Endothelial cell of umbilical vein (primary cell): ENCODE measurements around the gene DACT2. TPM values are rescaled to one million over a fixed set of nuclear protein-coding genes. Genes with fewer than 3 reads are reported as not detected.

ENCODE experiments used
- BruUV-seq: library from RNA; stranded (reverse); fragments of 400-500 nt; replicated peaks from 2 replicates; lab custom pipeline; 2021; lab: Mats Ljungman, UMichigan
- CTCF ChIA-PET: fragments of 300-600, 350-600 bp; sonication (Branson Sonifier 250); formaldehyde crosslinking; loops from one replicate; lab custom pipeline; 2021; ENCODE audit warnings: antibody characterized with exemption, inconsistent platforms; lab: Charles Lee
- POLR2A ChIA-PET: fragments of 300-600, 350-600 bp; sonication (Branson Sonifier 250); formaldehyde crosslinking; loops from one replicate; lab custom pipeline; 2021; ENCODE audit warnings: antibody characterized with exemption, inconsistent platforms; lab: Charles Lee
- DNase-seq: peaks from one replicate; pipeline ENCODE4 v3.0.0-alpha.2; 2011; ENCODE audit warnings: low read depth, low spot score
- FAIRE-seq: peaks from 2 replicates; lab custom pipeline; 2011; peaks lifted over from hg19 to GRCh38; lab: Jason Lieb, UNC
- H2AFZ ChIP-seq: 2 replicates; pipeline ENCODE4 v1.6.0; 2012; ENCODE audit warnings: low read depth, low read length, control low read depth, inconsistent platforms
- H3K27ac ChIP-seq: 2 replicates; pipeline ENCODE4 v1.5.1; 2011; ENCODE audit warnings: low read depth, mild to moderate bottlenecking, control low read depth, low read length, moderate library complexity; ENCODE audit not compliant: insufficient read depth
- H3K27me3 ChIP-seq, 2 experiments: 2 replicates each; pipeline versions ENCODE4 v1.6.0 to v1.6.1; 2011; ENCODE audit warnings: low read length in 2 of 2, mixed read lengths in 1 of 2; ENCODE audit not compliant: control insufficient read depth in 2 of 2, insufficient read depth in 2 of 2
- H3K36me3 ChIP-seq, 2 experiments: 2 replicates in 1 of 2; 3 replicates in 1 of 2; pipeline ENCODE4 v1.5.1; 2011; ENCODE audit warnings: low read length in 2 of 2, mild to moderate bottlenecking in 1 of 2, moderate library complexity in 1 of 2; ENCODE audit not compliant: control insufficient read depth in 2 of 2, insufficient read depth in 2 of 2; ENCODE audit errors: extremely low read depth in 1 of 2
- H3K4me1 ChIP-seq: 3 replicates; pipeline ENCODE4 v1.5.1; 2011; ENCODE audit warnings: mild to moderate bottlenecking, low read length; ENCODE audit not compliant: control insufficient read depth, insufficient read depth; ENCODE audit errors: extremely low read depth
- H3K4me2 ChIP-seq: 2 replicates; pipeline ENCODE4 v1.6.1; 2011; ENCODE audit warnings: low read length, control low read depth, mixed read lengths; ENCODE audit not compliant: insufficient read depth
- H3K4me3 ChIP-seq, 3 experiments: fragments of 200-600 bp in 1 of 3; sonication (generic), shearing (Covaris generic) in 1 of 3; replicated peaks in 1 of 3; 2 replicates each; pipeline ENCODE4 v1.5.1; 2011 to 2016; ENCODE audit warnings: control low read depth in 3 of 3, low read length in 3 of 3, mild to moderate bottlenecking in 2 of 3, inconsistent platforms in 1 of 3, low read depth in 1 of 3, moderate library complexity in 1 of 3; ENCODE audit not compliant: insufficient read depth in 1 of 3
- H3K79me2 ChIP-seq: 2 replicates; pipeline ENCODE4 v1.6.0; 2012; ENCODE audit warnings: low read length, inconsistent platforms; ENCODE audit not compliant: control insufficient read depth, insufficient read depth
- H3K9ac ChIP-seq: replicated peaks from 2 replicates; pipeline ENCODE3; 2011; ENCODE audit warnings: low read length, control low read depth; ENCODE audit not compliant: insufficient read depth; ENCODE audit errors: extremely low read depth
- H3K9me1 ChIP-seq: replicated peaks from 3 replicates; pipeline ENCODE4 v1.6.0; 2011; ENCODE audit warnings: mild to moderate bottlenecking, low read length; ENCODE audit not compliant: control insufficient read depth, insufficient read depth; ENCODE audit errors: extremely low read depth
- H3K9me3 ChIP-seq: replicated peaks from 2 replicates; pipeline ENCODE4 v1.5.1; 2012; ENCODE audit warnings: low read length, inconsistent platforms; ENCODE audit not compliant: control insufficient read depth, insufficient read depth
- H4K20me1 ChIP-seq: replicated peaks from 2 replicates; pipeline ENCODE3; 2011; ENCODE audit warnings: mild to moderate bottlenecking, low read length; ENCODE audit not compliant: control insufficient read depth, insufficient read depth; ENCODE audit errors: extremely low read depth
- FOS ChIP-seq: IDR thresholded peaks from 2 replicates; pipeline ENCODE4 v1.6.1; 2011; ENCODE audit warnings: mild to moderate bottlenecking, low read length, moderate library complexity, borderline replicate concordance; ENCODE audit not compliant: insufficient read depth
- POLR2AphosphoS5 ChIP-seq: IDR thresholded peaks from 2 replicates; pipeline ENCODE4 v1.6.1; 2012; ENCODE audit warnings: low read depth, mild to moderate bottlenecking, control low read depth, low read length, moderate library complexity; ENCODE audit not compliant: insufficient read depth
- dilution Hi-C: fragments of 300-500 bp; cut with MboI; formaldehyde crosslinking; loops from one replicate; pipeline ENCODE4 v1.15.0; 2019; ENCODE audit warnings: low sequenced_read_pairs; ENCODE audit not compliant: extremely low pct_ligation_motif_present
- intact Hi-C: fragments of 100-400 bp; cut with micrococcal nuclease; formaldehyde crosslinking; loops from one replicate; pipeline ENCODE4 v1.10.0; 2022
- polyA plus RNA-seq, 4 experiments: library from polyadenylated mRNA; depleted of rRNA in 3 of 4; stranded (reverse) in 3 of 4; unstranded in 1 of 4; fragments of >200 nt; gene quantifications; 2 replicates each; pipeline versions ENCODE4 v1.2.1 to v1.2.3, GENCODE V29; 2011 to 2012; ENCODE audit warnings: missing spikeins in 1 of 4
- total RNA-seq: library from RNA; stranded (reverse); gene quantifications from 2 replicates; pipeline ENCODE4 v1.2.3, GENCODE V29; 2021
- TF ChIP-seq, protein P1 (sequence below), 2 donors: IDR thresholded peaks; 1 replicate in 1 of 2; 2 replicates in 1 of 2; pipeline ENCODE4 v1.5.1; 2011; ENCODE audit warnings: low read length in 2 of 2, mild to moderate bottlenecking in 2 of 2, moderate library complexity in 2 of 2, control low read depth in 1 of 2, inconsistent platforms in 1 of 2, low read depth in 1 of 2; ENCODE audit not compliant: insufficient read depth in 1 of 2; ENCODE audit errors: extremely low read depth in 1 of 2

Gene DACT2
- total and polyA plus RNA-seq, 2 donors (not counting 3 experiments of a cell fraction or from before 2014, with no cell fraction given): not detected

DNA sequence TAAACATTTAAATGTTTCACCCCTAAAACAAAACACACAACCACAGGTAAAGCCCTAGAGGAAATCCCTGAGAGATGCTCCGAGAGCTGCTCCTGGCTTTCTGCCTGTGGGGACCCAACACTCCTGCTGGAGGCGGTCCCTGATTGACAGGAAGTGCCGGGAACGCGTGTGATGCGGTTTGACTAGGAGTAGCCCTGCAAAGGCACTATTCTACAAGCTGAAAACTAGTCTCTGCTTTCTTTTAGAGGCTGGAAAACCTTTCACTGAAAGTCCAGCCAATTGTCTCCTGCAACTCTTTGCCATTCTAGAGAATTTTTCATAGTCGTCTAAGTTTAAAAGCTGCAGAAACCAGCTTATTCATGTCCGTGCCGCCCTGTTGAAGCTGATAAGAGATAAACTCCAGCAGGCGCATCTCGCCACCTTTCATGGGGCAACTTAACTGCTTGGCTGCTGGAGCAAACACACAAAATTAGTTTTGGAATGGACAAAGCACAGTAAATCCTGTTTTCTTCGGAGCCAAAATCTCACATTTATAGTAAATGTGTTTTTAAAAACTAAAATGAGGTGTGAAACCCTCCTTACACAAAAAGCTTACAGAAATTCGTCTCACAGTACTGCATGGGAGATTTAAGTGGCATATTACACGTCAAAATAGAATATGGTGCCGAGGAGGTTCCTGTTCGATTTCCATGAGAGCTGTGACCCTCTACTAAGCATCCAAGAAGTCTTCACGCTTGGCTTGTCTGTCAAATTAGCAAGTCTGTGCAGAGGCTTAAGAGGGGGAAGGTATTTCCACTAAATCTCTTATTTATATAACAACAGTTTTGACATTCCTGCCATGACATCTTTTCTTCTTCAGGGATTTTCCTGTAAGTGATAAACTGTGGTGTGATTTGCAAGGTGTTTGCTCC lies 46.9 kb downstream of the DACT2 start:
- no peaks in the 10 kb centered on the region for H3K36me3 ChIP-seq
- no TSS peak for BruUV-seq
- no peak overlapping the region for H2AFZ ChIP-seq
- no peak for FAIRE-seq
- no peak for TF ChIP-seq FOS
- TF ChIP-seq, protein P1, sequence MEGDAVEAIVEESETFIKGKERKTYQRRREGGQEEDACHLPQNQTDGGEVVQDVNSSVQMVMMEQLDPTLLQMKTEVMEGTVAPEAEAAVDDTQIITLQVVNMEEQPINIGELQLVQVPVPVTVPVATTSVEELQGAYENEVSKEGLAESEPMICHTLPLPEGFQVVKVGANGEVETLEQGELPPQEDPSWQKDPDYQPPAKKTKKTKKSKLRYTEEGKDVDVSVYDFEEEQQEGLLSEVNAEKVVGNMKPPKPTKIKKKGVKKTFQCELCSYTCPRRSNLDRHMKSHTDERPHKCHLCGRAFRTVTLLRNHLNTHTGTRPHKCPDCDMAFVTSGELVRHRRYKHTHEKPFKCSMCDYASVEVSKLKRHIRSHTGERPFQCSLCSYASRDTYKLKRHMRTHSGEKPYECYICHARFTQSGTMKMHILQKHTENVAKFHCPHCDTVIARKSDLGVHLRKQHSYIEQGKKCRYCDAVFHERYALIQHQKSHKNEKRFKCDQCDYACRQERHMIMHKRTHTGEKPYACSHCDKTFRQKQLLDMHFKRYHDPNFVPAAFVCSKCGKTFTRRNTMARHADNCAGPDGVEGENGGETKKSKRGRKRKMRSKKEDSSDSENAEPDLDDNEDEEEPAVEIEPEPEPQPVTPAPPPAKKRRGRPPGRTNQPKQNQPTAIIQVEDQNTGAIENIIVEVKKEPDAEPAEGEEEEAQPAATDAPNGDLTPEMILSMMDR (IDR thresholded peaks at IDR 0.05; ENCODE audit: extremely low read depth in 1 of 2, insufficient read depth in 1 of 2, low read depth in 1 of 2, low read length in 2 of 2): no peak
- no peak for TF ChIP-seq POLR2AphosphoS5
- no peaks in the 10 kb centered on the region for H3K9me1 ChIP-seq
- ChIA-PET POLR2A (no interaction called here), CTCF (no interaction called here)
- H4K20me1 ChIP-seq: no peaks in the 10 kb centered on the region
- H3K9ac ChIP-seq: no peak overlapping the region
- no peak overlapping the region for H3K27ac ChIP-seq
- DNase-seq: no peak
- no peaks in the 10 kb centered on the region for H3K27me3 ChIP-seq
- H3K9me3 ChIP-seq: no peaks in the 10 kb centered on the region
- H3K79me2 ChIP-seq: no peaks in the 10 kb centered on the region
- no peak overlapping the region for H3K4me2 ChIP-seq
- H3K4me1 ChIP-seq: no peaks in the 10 kb centered on the region
- intact Hi-C loops (no loop called here), dilution Hi-C loops (no loop called here)
- H3K4me3 ChIP-seq: no peak overlapping the region
